NCI-H128 (cell line): Measurements from ENCODE around the gene MRTFA.
"Not testable (repeated sequence)": the region's sequence is repeated elsewhere in the genome, so short reads cannot be mapped to it uniquely, and the experiment has no call there.

ENCODE experiments used
- DNase-seq: peaks from one replicate; lab custom pipeline; 2025; ENCODE audit not compliant: unreplicated experiment; lab: John Stamatoyannopoulos, UW

The MRTFA gene

DNA sequence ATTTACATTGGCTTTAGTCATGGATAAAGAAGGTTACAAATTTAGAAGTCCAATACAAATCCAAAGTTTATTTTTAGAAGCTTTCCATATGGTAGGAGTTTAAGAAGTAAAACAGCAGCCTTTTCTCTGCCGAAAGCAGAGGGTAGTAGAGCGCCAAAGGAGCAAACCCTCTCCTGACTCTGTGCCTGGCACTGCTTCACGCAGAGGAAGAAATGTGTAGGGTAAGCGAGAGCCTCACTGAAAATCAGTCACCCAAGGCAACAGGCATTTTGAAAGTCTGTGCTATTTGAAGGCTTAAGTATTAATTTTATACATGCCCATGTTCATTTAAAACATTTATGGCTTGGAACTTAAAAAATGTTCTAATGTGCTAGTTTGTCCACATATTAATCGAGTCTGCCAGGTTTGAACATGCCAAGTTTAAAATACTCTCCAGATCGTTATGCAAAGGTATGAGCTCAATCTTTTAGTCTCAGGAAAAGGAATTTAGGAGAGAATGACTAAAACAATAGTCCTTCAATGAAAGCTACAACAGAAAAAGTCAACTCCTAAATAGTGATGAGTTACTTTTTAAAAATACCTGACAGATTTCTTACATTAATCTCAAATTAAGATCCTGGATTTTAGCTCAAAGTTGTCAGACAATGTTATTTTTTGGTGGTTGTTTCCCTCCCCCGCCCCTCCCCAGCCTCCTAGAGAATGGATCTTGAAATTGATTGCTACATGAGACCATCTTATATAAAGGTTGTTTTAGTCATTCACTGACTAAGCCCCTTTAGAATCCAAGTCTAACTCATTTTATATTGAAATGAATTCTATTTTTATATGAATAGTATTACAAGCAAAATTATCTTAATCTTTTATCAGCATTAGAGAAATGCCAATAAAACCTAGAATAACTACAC is 38.7 kb downstream of the MRTFA start:
- no peak for DNase-seq

GRCh38 chr22:40595497-40596234 is 40.9 kb downstream of the MRTFA start:
- DNase-seq: no peak

DNA sequence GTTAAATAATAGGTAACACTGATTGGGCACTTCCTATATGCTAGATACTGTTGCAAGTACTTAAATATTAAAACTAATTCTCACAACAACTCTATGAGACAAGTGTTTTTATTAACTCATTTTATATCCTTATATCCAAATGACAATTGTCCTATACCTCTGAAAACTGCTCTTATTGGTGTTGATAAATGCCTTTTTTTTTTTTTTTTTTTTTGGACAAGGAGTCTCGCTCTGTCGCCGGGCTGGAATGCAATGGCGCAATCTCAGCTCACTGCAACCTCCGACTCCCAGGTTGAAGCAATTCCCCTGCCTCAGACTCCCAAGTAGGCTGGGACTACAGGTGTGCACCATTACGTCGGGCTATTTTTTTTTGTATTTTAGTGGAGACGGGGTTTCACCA is 41.6 kb downstream of the MRTFA start:
- no peak for DNase-seq

- DNase-seq: no peak
Measured at GRCh38 chr22:40594346-40594745, 42.2 kb downstream of the MRTFA start.

GRCh38 chr22:40593460-40594273 is 42.9 kb downstream of the MRTFA start:
- no peak for DNase-seq

- no peak for DNase-seq
Measured at GRCh38 chr22:40592352-40593113, 44.0 kb downstream of the MRTFA start.

DNA sequence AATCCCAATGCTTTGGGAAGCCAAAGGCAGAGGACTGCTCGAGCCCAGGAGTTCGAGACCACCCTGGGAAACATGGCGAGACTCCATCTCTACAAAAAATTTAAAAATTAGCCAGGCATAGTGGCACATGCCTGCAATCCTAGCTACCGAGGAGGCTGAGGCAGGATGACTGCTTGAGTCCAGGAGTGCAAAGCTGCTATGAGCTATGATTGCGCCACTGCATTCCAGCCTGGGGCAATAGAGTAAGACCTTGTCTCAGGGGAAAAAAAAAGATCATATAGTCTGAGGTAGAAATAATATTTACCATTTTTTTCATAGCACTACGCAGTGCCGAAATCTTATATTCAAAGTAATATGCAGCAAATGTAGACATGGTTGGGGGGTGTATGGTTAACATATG is 47.8 kb downstream of the MRTFA start:
- no peak for DNase-seq

GRCh38 chr22:40586781-40587180 is 49.7 kb downstream of the MRTFA start:
- no peak for DNase-seq

GRCh38 chr22:40585310-40585751 is 51.2 kb downstream of the MRTFA start:
- no peak for DNase-seq

- DNase-seq: not testable (repeated sequence)
Measured at GRCh38 chr22:40584766-40585165, 51.8 kb downstream of the MRTFA start.

DNA sequence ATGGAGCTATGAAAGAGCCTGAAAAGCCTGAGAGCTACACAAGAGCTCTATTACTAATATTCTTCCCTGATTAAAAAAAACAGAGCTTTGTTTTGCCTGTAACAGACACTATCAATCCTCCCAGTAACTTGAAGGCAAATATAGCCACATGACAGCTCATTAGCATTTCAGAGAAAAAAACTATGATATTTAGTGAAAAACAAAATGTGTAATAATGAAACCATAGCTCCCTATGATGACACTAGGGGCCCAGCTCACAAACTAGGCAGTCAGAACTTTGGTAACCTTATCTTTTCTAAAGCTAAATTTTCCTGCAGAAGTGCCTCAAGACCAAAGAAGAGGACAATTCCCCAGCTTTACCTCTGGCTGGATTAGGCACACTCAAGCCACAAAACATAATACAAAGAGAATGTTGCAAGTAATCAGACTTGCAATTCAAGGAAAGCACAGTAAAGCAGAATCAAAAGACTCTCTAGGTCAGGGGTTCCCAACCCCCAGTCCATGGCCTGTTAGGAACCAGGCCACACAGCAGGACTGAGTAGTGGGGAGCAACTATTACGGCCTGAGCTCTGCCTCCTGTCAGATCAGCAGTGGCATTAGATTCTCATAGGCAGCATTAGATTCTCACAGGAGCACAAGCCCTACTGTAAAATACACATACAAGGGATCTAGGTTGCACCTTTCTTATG is 53.3 kb downstream of the MRTFA start:
- DNase-seq: no peak

- DNase-seq: no peak
Measured at GRCh38 chr22:40582063-40582462, 54.5 kb downstream of the MRTFA start.

- no peak for DNase-seq
Measured at GRCh38 chr22:40580631-40581030, 55.9 kb downstream of the MRTFA start.

GRCh38 chr22:40578171-40578570 is 58.3 kb downstream of the MRTFA start:
- DNase-seq: no peak

DNA sequence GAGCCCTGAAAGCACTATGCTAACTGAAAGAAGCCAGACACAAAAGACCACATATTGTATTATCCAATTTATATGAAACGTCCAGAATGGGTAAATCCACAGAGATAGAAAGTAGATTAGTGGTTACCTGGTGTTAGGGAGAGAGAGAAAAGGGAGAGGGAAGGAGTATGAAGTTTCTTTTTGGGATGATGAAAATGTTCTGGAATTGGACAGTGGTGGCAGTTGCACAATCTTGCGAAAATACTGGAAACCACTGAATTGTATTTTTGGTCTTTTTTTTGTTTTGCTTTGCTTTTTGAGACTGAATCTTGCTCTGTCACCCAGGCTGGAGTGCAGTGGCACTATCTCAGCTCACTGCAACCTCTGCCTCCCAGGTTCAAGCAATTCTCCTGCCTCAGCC is 63.5 kb downstream of the MRTFA start:
- DNase-seq: no peak

DNA sequence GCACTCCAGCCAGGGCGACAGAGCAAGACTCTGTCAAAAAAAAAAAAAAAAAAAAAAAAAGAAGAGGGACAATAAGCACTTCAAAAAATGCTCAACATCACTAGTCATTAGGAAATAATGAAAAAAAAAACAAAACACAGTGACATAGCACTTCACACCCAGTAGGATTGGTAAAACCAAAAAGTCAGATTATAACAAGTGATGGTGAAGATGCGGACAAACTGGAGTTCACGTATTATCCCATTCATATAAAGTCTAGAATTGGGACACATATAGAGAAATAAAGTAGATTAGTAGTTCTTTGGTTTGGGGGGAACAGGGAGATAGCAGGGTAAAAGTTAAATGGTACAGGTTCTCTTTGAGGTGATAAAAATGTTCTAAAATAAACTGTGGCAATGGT is 64.6 kb downstream of the MRTFA start:
- DNase-seq: no peak

DNA sequence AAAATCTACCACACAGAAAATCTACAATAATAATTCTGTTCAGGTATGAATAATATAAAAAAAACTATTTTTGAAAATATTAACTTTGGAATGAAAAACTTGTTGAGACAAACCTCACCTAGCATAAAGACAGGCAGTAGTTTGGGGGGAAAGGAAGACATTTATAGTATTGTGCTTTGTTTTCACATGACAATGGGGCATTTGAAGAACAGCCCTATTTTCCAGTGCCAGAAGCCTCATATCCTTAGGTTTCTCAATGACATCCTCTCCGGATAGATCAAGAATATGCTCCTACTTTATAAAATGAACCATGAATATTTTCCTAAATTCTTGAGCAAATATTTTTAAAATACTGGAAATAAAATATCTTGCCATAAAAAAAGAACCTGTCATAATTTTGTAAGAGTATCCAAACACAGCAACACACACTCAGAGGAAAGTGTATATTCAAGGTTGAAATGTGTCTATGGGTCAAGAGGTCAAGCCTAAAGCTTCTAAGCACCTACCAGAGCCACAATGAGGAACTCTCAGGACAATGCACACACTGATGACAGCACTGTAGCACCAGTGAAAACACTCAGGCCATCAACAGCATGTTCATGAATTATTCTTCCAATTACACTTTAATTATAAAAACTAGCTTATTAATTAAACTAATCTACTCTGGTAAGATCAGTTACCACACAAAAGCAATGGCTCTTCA is 68.7 kb downstream of the MRTFA start:
- no peak for DNase-seq

GRCh38 chr22:40567106-40567505 is 69.4 kb downstream of the MRTFA start:
- DNase-seq: no peak

DNA sequence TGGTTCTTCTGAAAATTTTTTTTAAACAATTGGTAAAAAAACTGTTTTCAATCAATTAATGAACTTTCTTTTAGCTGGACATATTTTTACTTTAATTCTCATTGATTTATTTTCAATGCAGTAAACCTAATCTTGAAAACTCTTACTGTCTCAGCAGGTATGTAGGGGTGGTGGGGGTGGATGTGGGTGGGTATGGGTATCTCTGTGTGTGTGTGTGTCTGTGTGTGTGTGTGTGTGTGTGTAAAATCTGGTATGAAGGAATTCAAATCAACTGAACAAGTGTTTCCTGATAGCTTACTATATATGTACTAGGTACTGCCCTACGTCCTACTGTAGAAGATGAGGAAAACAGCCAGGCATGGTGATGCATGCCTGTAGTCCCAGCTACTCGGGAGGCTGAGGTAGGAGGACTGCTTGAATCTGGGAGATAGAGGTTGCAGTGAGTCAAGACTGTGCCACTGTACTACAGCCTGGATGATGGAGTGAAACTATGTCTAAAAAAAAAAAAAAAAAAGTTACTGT is 75.5 kb downstream of the MRTFA start:
- DNase-seq: no peak
